Activated CD4-positive, CD25-positive, alpha-beta regulatory T cell treated with anti-CD3 and anti-CD28 coated beads, Interleukin-2, amount 50 U/mL, for 72 hours (primary cell): Measurements from ENCODE around the gene SIRT6.
"Not testable (repeated sequence)": the region's sequence is repeated elsewhere in the genome, so short reads cannot be mapped to it uniquely, and the experiment has no call there.

Experiments
- DNase-seq: peaks from one replicate; pipeline ENCODE4 v3.0.0; 2021

Gene SIRT6

GRCh38 chr19:4182084-4182810, at the start of gene SIRT6, which contains the start of gene ANKRD24:
Gene SIRT6, minus strand, starts transcription at chr19:4182563. Its CDS starts 24 bp downstream, at chr19:4182539.
Gene ANKRD24, plus strand, starts transcription at chr19:4182689. Its CDS starts 3,737 bp downstream, at chr19:4186426.
- peak; percentile 97 for DNase-seq

GRCh38 chr19:4232139-4232538, 49.8 kb upstream of the SIRT6 start:
- DNase-seq = not testable (repeated sequence)

GRCh38 chr19:4231521-4231920, 49.2 kb upstream of the SIRT6 start:
- not testable (repeated sequence) for DNase-seq

GRCh38 chr19:4230237-4230636, 47.9 kb upstream of the SIRT6 start:
- DNase-seq = not testable (repeated sequence)

GRCh38 chr19:4229179-4229931, 47.0 kb upstream of the SIRT6 start, which contains the start of gene EBI3:
Gene EBI3, plus strand, starts transcription at chr19:4229523. Its CDS starts 28 bp downstream, at chr19:4229551.
- peak; percentile 55 for DNase-seq

- DNase-seq = no peak
Observed at GRCh38 chr19:4228765-4229178, 46.4 kb upstream of the SIRT6 start.

- DNase-seq = no peak
Observed at GRCh38 chr19:4227771-4228170, 45.4 kb upstream of the SIRT6 start.

GRCh38 chr19:4225885-4226284, 43.5 kb upstream of the SIRT6 start:
- DNase-seq = no peak

- no peak for DNase-seq
Observed at GRCh38 chr19:4224470-4224869, 42.1 kb upstream of the SIRT6 start.

GRCh38 chr19:4220188-4220587, 37.8 kb upstream of the SIRT6 start:
- no peak for DNase-seq

- DNase-seq = not testable (repeated sequence)
Observed at GRCh38 chr19:4218523-4218922, 36.2 kb upstream of the SIRT6 start.

- no peak for DNase-seq
Observed at GRCh38 chr19:4217429-4218264, 35.3 kb upstream of the SIRT6 start.

- DNase-seq = no peak
Observed at GRCh38 chr19:4216846-4217245, 34.5 kb upstream of the SIRT6 start.

- no peak for DNase-seq
Observed at GRCh38 chr19:4215807-4216206, 33.4 kb upstream of the SIRT6 start.

GRCh38 chr19:4213116-4213515, 30.8 kb upstream of the SIRT6 start:
- no peak for DNase-seq

GRCh38 chr19:4210166-4210731, 27.9 kb upstream of the SIRT6 start:
- DNase-seq = no peak

- no peak for DNase-seq
Observed at GRCh38 chr19:4208385-4209094, 26.2 kb upstream of the SIRT6 start.

GRCh38 chr19:4206818-4207484, 24.6 kb upstream of the SIRT6 start:
- DNase-seq = no peak

GRCh38 chr19:4201798-4202197, 19.4 kb upstream of the SIRT6 start:
- DNase-seq = no peak

GRCh38 chr19:4200940-4201542, 18.7 kb upstream of the SIRT6 start:
- DNase-seq = no peak

GRCh38 chr19:4199699-4200293, 17.4 kb upstream of the SIRT6 start:
- no peak for DNase-seq
